Parathyroid adenoma (tissue), 2 donors: Measurements from ENCODE around the gene RNF128.

Experiments
- H2AFZ ChIP-seq: fragments of 300-600 bp; sonication (generic); one replicate; pipeline ENCODE4 v1.7.0; 2017; ENCODE audit warnings: antibody characterized with exemption, mild to moderate bottlenecking
- H3K27ac ChIP-seq: fragments of 300-600 bp; sonication (generic); one replicate; pipeline ENCODE4 v1.7.0; 2017
- H3K27me3 ChIP-seq: fragments of 300-600 bp; sonication (generic); one replicate; pipeline ENCODE4 v1.7.0; 2017; ENCODE audit warnings: low read length; ENCODE audit not compliant: control insufficient read depth, insufficient read depth
- H3K36me3 ChIP-seq: fragments of 300-600 bp; sonication (generic); one replicate; pipeline ENCODE4 v1.7.0; 2017; ENCODE audit warnings: low read length; ENCODE audit not compliant: control insufficient read depth, insufficient read depth
- H3K4me1 ChIP-seq: fragments of 300-600 bp; sonication (generic); one replicate; pipeline ENCODE4 v1.7.0; 2017; ENCODE audit warnings: control low read depth
- H3K4me2 ChIP-seq: fragments of 300-600 bp; sonication (generic); one replicate; pipeline ENCODE4 v1.7.0; 2017; ENCODE audit warnings: low read length
- H3K4me3 ChIP-seq: fragments of 300-600 bp; sonication (generic); one replicate; pipeline ENCODE4 v1.7.0; 2017; ENCODE audit warnings: low read depth, low read length
- H3K79me2 ChIP-seq: fragments of 300-600 bp; sonication (generic); one replicate; pipeline ENCODE4 v1.7.0; 2017; ENCODE audit warnings: control low read depth
- H3K9ac ChIP-seq: fragments of 300-600 bp; sonication (generic); one replicate; pipeline ENCODE4 v1.7.0; 2017; ENCODE audit warnings: mild to moderate bottlenecking
- H3K9me3 ChIP-seq: fragments of 300-600 bp; sonication (generic); one replicate; pipeline ENCODE4 v1.7.0; 2017; ENCODE audit warnings: low read length; ENCODE audit not compliant: control insufficient read depth
- TF ChIP-seq, protein P1 (sequence below): fragments of 300-600 bp; sonication (generic); IDR thresholded peaks from one replicate; pipeline ENCODE4 v1.7.0; 2017; ENCODE audit warnings: antibody characterized with exemption, mild to moderate bottlenecking
- donor health status: primary hyperparathyroidism.

Gene RNF128, protein sequence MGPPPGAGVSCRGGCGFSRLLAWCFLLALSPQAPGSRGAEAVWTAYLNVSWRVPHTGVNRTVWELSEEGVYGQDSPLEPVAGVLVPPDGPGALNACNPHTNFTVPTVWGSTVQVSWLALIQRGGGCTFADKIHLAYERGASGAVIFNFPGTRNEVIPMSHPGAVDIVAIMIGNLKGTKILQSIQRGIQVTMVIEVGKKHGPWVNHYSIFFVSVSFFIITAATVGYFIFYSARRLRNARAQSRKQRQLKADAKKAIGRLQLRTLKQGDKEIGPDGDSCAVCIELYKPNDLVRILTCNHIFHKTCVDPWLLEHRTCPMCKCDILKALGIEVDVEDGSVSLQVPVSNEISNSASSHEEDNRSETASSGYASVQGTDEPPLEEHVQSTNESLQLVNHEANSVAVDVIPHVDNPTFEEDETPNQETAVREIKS

DNA sequence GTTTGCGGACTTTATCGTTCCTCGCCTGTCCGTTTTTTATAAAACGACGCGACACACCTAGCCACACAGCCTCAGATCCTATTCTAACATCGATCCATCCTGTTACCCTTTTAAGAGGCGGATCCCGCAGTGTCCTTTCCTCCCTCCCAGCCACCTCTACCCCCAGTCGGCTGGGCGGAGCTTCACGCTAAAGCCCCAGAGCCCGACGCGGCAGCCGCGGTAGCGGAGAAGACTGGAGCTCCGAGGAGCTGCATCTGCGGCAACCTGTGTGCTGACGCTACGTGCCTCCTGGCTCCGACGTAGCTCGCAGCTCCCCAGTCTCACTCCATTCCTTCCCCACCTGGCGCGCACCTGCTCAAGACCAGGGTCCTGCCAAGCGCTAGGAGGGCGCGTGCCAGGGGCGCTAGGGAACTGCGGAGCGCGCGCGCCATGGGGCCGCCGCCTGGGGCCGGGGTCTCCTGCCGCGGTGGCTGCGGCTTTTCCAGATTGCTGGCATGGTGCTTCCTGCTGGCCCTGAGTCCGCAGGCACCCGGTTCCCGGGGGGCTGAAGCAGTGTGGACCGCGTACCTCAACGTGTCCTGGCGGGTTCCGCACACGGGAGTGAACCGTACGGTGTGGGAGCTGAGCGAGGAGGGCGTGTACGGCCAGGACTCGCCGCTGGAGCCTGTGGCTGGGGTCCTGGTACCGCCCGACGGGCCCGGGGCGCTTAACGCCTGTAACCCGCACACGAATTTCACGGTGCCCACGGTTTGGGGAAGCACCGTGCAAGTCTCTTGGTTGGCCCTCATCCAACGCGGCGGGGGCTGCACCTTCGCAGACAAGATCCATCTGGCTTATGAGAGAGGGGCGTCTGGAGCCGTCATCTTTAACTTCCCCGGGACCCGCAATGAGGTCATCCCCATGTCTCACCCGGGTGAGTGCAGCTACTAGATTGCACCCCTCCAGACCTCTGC lies at the start of gene RNF128:
Gene RNF128, plus strand, starts transcription at position 217 of the 953 bp plus-strand sequence. Its CDS starts 213 bp downstream, at position 430.
- Histone ChIP-seq H3K4me3 (peak within 1 kb of the TSS; percentile 50), H3K9ac (peak within 1 kb of the TSS; percentile 46), H3K27ac (peak within 1 kb of the TSS; percentile 67), H3K79me2 (no peaks in the 10 kb centered on the region), H2AFZ (peak within 1 kb of the TSS; percentile 89), H3K4me2 (peak within 1 kb of the TSS; percentile 67), H3K27me3 (no peaks in the 10 kb centered on the region), H3K9me3 (no peaks in the 10 kb centered on the region), H3K4me1 (no peaks in the 10 kb centered on the region), H3K36me3 (no peaks in the 10 kb centered on the region)
- TF ChIP-seq, protein P1, sequence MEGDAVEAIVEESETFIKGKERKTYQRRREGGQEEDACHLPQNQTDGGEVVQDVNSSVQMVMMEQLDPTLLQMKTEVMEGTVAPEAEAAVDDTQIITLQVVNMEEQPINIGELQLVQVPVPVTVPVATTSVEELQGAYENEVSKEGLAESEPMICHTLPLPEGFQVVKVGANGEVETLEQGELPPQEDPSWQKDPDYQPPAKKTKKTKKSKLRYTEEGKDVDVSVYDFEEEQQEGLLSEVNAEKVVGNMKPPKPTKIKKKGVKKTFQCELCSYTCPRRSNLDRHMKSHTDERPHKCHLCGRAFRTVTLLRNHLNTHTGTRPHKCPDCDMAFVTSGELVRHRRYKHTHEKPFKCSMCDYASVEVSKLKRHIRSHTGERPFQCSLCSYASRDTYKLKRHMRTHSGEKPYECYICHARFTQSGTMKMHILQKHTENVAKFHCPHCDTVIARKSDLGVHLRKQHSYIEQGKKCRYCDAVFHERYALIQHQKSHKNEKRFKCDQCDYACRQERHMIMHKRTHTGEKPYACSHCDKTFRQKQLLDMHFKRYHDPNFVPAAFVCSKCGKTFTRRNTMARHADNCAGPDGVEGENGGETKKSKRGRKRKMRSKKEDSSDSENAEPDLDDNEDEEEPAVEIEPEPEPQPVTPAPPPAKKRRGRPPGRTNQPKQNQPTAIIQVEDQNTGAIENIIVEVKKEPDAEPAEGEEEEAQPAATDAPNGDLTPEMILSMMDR, result no peak

DNA sequence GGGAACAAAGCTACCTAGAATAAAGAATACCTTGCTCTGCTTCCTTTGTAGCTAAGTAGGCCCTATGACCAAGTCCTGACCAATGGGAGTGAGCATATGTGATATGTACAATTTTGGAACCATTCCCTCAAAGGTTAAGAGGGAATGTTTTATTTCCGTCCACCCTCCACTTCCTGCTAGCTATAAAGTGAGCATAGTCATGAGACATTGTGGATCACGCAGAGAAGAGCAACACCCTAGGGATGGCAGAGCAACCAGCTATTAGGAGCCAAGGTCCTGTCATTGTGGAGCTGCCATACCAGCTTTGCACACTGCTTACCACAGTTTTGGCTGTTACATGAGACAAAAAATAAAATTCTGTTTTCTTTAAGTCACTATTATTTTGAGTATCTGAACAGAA lies 45.8 kb upstream of the RNF128 start:
- Histone ChIP-seq H3K9ac (no peak overlapping the region), H3K9me3 (no peaks in the 10 kb centered on the region), H3K27me3 (no peaks in the 10 kb centered on the region), H3K4me2 (no peak overlapping the region), H3K36me3 (no peaks in the 10 kb centered on the region), H3K79me2 (no peaks in the 10 kb centered on the region), H3K4me1 (no peaks in the 10 kb centered on the region), H3K4me3 (no peak overlapping the region), H3K27ac (no peak overlapping the region), H2AFZ (no peak overlapping the region)
- TF ChIP-seq, protein P1, result no peak

DNA sequence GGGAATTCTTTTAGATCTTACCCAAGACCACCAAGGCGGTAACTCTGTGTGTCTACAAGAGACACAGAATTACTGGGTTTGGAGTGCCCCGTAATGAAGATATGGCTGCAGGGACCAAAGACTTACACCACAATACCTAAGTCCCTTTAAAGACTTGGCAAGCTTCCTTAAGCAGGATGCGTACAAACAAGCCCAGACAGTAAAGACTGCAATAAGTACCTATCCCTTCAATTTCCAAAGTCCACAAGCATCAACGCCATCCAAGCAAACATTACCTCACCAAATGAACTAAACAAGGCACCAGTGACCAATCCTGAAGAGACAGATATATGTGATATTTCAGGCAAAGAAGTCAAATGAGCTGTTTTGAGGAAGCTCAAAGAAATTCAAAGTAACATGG lies 42.3 kb upstream of the RNF128 start:
- H3K4me3 ChIP-seq, result no peak overlapping the region
- no peak overlapping the region for H2AFZ ChIP-seq

DNA sequence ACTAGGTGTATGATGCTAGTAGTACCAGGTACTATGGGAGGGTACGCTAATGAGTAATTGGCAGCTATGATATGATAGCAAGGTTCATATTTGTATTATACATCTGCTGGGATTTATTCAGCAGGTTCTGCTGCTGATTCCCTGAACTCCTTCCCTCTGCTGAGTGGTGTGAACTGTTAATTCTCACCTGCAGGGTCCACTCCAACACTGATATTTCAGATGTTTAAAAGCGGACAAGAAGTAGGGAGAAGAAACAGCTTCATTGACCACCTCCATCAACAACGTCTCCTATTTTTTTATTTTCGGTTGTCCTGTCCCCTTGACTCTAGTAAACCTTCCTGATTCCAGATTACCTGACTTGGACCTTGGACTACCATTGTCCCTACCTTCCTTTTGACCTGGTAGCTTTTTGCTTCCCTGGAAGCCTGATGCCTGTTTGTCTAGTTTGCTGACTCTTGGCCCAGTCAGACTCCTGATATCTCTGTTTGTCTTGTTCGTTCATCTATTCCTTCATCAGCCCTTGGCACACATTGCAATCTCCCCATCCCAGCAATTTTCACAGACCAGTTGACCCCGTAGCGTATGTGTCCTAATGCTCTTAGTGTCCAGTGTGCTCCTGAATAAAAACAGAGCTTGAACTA lies 34.0 kb upstream of the RNF128 start:
- Histone ChIP-seq H3K27ac (no peak overlapping the region), H3K9ac (no peak overlapping the region), H3K27me3 (no peaks in the 10 kb centered on the region), H3K36me3 (no peaks in the 10 kb centered on the region), H2AFZ (no peak overlapping the region), H3K9me3 (no peaks in the 10 kb centered on the region), H3K79me2 (no peaks in the 10 kb centered on the region), H3K4me3 (no peak overlapping the region), H3K4me1 (no peaks in the 10 kb centered on the region), H3K4me2 (no peak overlapping the region)
- TF ChIP-seq, protein P1, result no peak

More for the DNA sequence above, 42.3 kb upstream of the RNF128 start:
- no peaks in the 10 kb centered on the region for H3K79me2 ChIP-seq
- TF ChIP-seq, protein P1, result no peak
- no peak overlapping the region for H3K9ac ChIP-seq
- H3K27ac ChIP-seq, result no peak overlapping the region
- H3K4me1 ChIP-seq, result no peaks in the 10 kb centered on the region
- H3K4me2 ChIP-seq, result no peak overlapping the region
- no peaks in the 10 kb centered on the region for H3K36me3 ChIP-seq
- H3K9me3 ChIP-seq, result no peaks in the 10 kb centered on the region
- H3K27me3 ChIP-seq, result no peaks in the 10 kb centered on the region
